HFFc6 (cell line): ENCODE measurements around the gene SIK3. TPM values are rescaled to one million over a fixed set of nuclear protein-coding genes. Genes with fewer than 3 reads are reported as not detected.

Experiments used
- DNase-seq: peaks from one replicate; pipeline ENCODE4 v3.0.0-alpha.2; 2018
- H3K27ac Mint-ChIP-seq: 2 replicates; pipeline ENCODE4 v1.8.0; 2020; ENCODE audit warnings: mild to moderate bottlenecking, mixed read lengths
- H3K27me3 Mint-ChIP-seq: 2 replicates; pipeline ENCODE4 v1.8.0; 2021; ENCODE audit warnings: mild to moderate bottlenecking, moderate library complexity, mixed read lengths; ENCODE audit not compliant: insufficient read depth
- H3K36me3 Mint-ChIP-seq: 2 replicates; pipeline ENCODE4 v1.8.0; 2021; ENCODE audit warnings: low read depth, mixed read lengths
- H3K4me1 Mint-ChIP-seq: 2 replicates; pipeline ENCODE4 v1.8.0; 2020; ENCODE audit warnings: low read depth, mixed read lengths
- H3K4me3 Mint-ChIP-seq: 2 replicates; pipeline ENCODE4 v1.8.0; 2020; ENCODE audit warnings: mild to moderate bottlenecking, moderate library complexity, mixed read lengths
- H3K9me3 Mint-ChIP-seq: 2 replicates; pipeline ENCODE4 v1.8.0; 2020; ENCODE audit warnings: mild to moderate bottlenecking, mixed read lengths
- total RNA-seq, 6 experiments: library from RNA; stranded (reverse); fragmentation: NEBNext Ultra II Directional; extraction: Animal tissue kit (Norgen Biotek cat#: 25700); gene quantifications; 2 replicates in 1 of 6; 3 replicates in 5 of 6; pipeline ENCODE4 v1.2.3, GENCODE V29; 2021
- TF ChIP-seq, protein P1 (sequence below): fragments of 200-600 bp; sonication (generic); IDR thresholded peaks from 2 replicates; pipeline ENCODE4 v1.5.0; 2021; ENCODE audit warnings: antibody characterized with exemption, mild to moderate bottlenecking

The SIK3 gene
- total RNA-seq, 6 experiments from 2014 or later: 15.6 to 23.3 (median 19.9) TPM

DNA sequence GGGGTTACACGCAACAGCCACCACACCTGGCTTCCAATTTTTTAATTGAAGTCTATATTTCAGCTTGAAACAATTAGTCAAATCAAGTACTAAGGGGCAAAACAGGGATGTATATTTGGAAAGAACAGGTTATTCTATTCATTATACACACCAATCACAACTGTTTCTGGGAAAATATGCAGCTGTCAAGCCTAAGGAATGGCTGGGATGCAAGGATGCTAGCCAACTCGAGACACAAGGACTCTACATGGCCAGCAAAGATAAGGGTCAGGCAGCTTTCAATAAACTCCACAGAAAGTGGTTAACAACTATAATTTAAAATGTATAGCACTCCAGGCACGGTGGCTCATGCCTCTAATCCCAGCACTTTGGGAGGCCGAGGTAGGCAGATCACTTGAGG, 134.0 kb downstream of the SIK3 start:
- DNase-seq: no peak
- Mint-ChIP-seq H3K36me3 (no peaks in the 10 kb centered on the region), H3K27ac (no peak overlapping the region), H3K27me3 (no peaks in the 10 kb centered on the region), H3K4me1 (peaks cover 32% of the 10 kb centered on the region), H3K9me3 (no peaks in the 10 kb centered on the region), H3K4me3 (no peak overlapping the region)
- TF ChIP-seq, protein P1, sequence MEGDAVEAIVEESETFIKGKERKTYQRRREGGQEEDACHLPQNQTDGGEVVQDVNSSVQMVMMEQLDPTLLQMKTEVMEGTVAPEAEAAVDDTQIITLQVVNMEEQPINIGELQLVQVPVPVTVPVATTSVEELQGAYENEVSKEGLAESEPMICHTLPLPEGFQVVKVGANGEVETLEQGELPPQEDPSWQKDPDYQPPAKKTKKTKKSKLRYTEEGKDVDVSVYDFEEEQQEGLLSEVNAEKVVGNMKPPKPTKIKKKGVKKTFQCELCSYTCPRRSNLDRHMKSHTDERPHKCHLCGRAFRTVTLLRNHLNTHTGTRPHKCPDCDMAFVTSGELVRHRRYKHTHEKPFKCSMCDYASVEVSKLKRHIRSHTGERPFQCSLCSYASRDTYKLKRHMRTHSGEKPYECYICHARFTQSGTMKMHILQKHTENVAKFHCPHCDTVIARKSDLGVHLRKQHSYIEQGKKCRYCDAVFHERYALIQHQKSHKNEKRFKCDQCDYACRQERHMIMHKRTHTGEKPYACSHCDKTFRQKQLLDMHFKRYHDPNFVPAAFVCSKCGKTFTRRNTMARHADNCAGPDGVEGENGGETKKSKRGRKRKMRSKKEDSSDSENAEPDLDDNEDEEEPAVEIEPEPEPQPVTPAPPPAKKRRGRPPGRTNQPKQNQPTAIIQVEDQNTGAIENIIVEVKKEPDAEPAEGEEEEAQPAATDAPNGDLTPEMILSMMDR: no peak

- Mint-ChIP-seq H3K9me3 (no peaks in the 10 kb centered on the region), H3K4me3 (no peak overlapping the region), H3K36me3 (no peaks in the 10 kb centered on the region), H3K4me1 (peaks cover 32% of the 10 kb centered on the region), H3K27me3 (no peaks in the 10 kb centered on the region), H3K27ac (no peak overlapping the region)
- DNase-seq: no peak
- TF ChIP-seq, protein P1: no peak
These were observed 134.4 kb downstream of the SIK3 start for GRCh38 chr11:116963813-116964212.

DNA sequence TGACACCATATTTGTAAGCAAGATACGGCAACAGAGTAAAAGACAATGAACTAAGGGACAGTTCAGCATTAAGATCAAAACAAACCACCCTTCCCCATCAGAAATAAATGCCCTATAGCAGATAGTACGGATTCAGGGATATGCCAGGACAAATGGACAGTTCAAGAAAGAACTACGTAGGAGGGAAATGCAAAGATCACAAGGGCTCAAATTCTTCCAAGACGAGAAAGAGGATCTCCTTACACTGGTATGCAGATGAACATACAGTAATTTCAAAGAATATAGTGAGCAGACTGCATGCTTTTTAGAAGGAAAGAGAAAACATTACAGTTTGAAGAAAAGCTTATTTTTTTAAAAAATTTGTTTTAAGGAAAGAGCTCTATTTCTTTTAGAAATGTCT, 136.1 kb downstream of the SIK3 start:
- Mint-ChIP-seq H3K27me3 (no peaks in the 10 kb centered on the region), H3K27ac (peak overlapping the region; percentile 32; the same call in 1 of the 2 replicates), H3K36me3 (no peaks in the 10 kb centered on the region), H3K4me3 (peak overlapping the region; percentile 21; the same call in 1 of the 2 replicates), H3K4me1 (peaks cover 42% of the 10 kb centered on the region), H3K9me3 (no peaks in the 10 kb centered on the region)
- TF ChIP-seq, protein P1: no peak
- DNase-seq: peak; percentile 24

DNA sequence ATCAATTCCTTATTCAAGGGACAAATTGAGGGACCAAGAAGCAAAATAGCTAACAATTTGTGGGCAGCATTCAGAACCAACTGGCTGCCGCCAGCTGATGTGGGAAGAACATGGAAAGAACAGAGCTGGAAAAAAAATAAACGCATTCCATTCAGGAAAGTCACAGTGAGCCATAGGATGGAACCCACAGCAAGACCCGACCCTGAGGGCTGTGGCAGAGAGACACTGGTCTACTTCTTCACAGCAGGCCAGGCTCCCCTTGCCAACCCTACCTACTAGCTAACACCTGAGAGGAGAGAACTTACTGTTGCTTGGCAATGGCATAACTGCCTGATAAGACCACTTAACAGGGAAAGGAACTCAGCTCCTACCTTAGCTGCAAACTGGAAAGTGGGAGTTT, 137.3 kb downstream of the SIK3 start:
- H3K27ac Mint-ChIP-seq: peak overlapping the region; percentile 90
- no peaks in the 10 kb centered on the region for H3K27me3 Mint-ChIP-seq
- H3K36me3 Mint-ChIP-seq: peaks cover 6% of the 10 kb centered on the region; the same call in 1 of the 2 replicates
- H3K4me1 Mint-ChIP-seq: peaks cover 42% of the 10 kb centered on the region
- H3K4me3 Mint-ChIP-seq: peak overlapping the region; percentile 66
- peak; percentile 70 for DNase-seq
- TF ChIP-seq, protein P1: no peak
- no peaks in the 10 kb centered on the region for H3K9me3 Mint-ChIP-seq

DNA sequence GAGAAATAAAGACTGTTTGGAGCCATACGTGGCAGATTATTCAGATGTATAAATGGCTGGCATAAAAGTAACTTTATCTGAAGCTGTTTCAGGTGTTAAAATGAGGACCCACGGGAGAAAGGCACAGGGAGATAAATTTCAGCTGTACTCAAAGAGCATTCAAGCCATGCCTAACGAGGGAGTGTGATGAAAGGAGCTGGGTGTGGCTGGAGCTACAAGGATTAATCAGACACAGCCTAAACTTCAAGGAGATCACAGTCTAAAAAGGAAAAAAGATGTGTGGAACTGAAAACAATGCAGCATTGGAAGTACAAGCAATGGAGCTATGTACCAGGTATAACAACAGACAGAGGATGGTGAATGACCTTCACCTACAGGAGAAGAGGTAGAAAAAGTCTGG, 140.0 kb downstream of the SIK3 start:
- TF ChIP-seq, protein P1: no peak
- H3K36me3 Mint-ChIP-seq: peaks cover 6% of the 10 kb centered on the region; the same call in 1 of the 2 replicates
- DNase-seq: no peak
- H3K27me3 Mint-ChIP-seq: no peaks in the 10 kb centered on the region
- H3K4me1 Mint-ChIP-seq: peaks cover 42% of the 10 kb centered on the region
- no peak overlapping the region for H3K4me3 Mint-ChIP-seq
- peak overlapping the region; percentile 11; the same call in 1 of the 2 replicates for H3K27ac Mint-ChIP-seq
- H3K9me3 Mint-ChIP-seq: no peaks in the 10 kb centered on the region

GRCh38 chr11:116955949-116956348, 142.3 kb downstream of the SIK3 start:
- H3K9me3 Mint-ChIP-seq: no peaks in the 10 kb centered on the region
- H3K27ac Mint-ChIP-seq: no peak overlapping the region
- H3K27me3 Mint-ChIP-seq: no peaks in the 10 kb centered on the region
- no peak for DNase-seq
- no peak overlapping the region for H3K4me3 Mint-ChIP-seq
- peaks cover 6% of the 10 kb centered on the region; the same call in 1 of the 2 replicates for H3K36me3 Mint-ChIP-seq
- TF ChIP-seq, protein P1: no peak
- peaks cover 26% of the 10 kb centered on the region for H3K4me1 Mint-ChIP-seq
